NCI-H510A treated with DMSO at 0.1 percent for 48 hours (cell line): ENCODE data around the gene SYT8.
A peak's percentile ranks its signal among the peaks of the same experiment; 100 is the strongest.

Experiments used
- DNase-seq: peaks from one replicate; lab custom pipeline; 2025; lab: John Stamatoyannopoulos, UW

SYT8 gene

GRCh38 chr11:1819074-1819473 is 15.7 kb upstream of the SYT8 start:
- no peak for DNase-seq

- no peak for DNase-seq
Observed at GRCh38 chr11:1820463-1821325, 14.1 kb upstream of the SYT8 start.

GRCh38 chr11:1821562-1821961 is 13.2 kb upstream of the SYT8 start:
- no peak for DNase-seq

- DNase-seq: no peak
Observed at GRCh38 chr11:1822648-1823375, 12.0 kb upstream of the SYT8 start.

- no peak for DNase-seq
Observed at GRCh38 chr11:1823376-1824220, 11.2 kb upstream of the SYT8 start.

- DNase-seq: no peak
Observed at GRCh38 chr11:1824221-1825038, 10.4 kb upstream of the SYT8 start.

- no peak for DNase-seq
Observed at GRCh38 chr11:1825039-1825740, 9.6 kb upstream of the SYT8 start.

- no peak for DNase-seq
Observed at GRCh38 chr11:1825785-1826451, 8.9 kb upstream of the SYT8 start.

- DNase-seq: no peak
Observed at GRCh38 chr11:1826552-1827094, 8.2 kb upstream of the SYT8 start.

- DNase-seq: peak; percentile 20
Observed at GRCh38 chr11:1827095-1827813, 7.5 kb upstream of the SYT8 start.

GRCh38 chr11:1827931-1828330 is 6.9 kb upstream of the SYT8 start:
- no peak for DNase-seq

- no peak for DNase-seq
Observed at GRCh38 chr11:1828542-1828941, 6.2 kb upstream of the SYT8 start.

GRCh38 chr11:1829039-1829820 is 5.6 kb upstream of the SYT8 start:
- no peak for DNase-seq

GRCh38 chr11:1830004-1830321 is 4.8 kb upstream of the SYT8 start:
- no peak for DNase-seq

- no peak for DNase-seq
Observed at GRCh38 chr11:1830322-1831223, 4.2 kb upstream of the SYT8 start.

GRCh38 chr11:1831338-1832210 is 3.2 kb upstream of the SYT8 start:
- DNase-seq: no peak
